Left ventricle myocardium superior (tissue), 1 donor: ENCODE data around the gene ARID1B. TPM values are rescaled to one million over a fixed set of nuclear protein-coding genes. Genes with fewer than 3 reads are reported as not detected.

Source experiments
- ATAC-seq: fragments of 200-7000 bp; cut with Tn5 transposase; one replicate; pipeline ENCODE4 v1.9.1; 2020; ENCODE audit warnings: mild to moderate bottlenecking, moderate library complexity
- DNase-seq: peaks from one replicate; pipeline ENCODE4 v3.0.0-alpha.2; 2020
- intact Hi-C: fragments of 100-400 bp; cut with micrococcal nuclease; formaldehyde crosslinking; loops from one replicate; pipeline ENCODE4 v1.11.0; 2022
- total RNA-seq: library from RNA; stranded (reverse); fragmentation: NEBNext Ultra II Directional; extraction: Animal tissue kit (Norgen Biotek cat#: 25700); gene quantifications from one replicate; pipeline ENCODE4 v1.2.1, GENCODE V29; 2021
- donor health status: DM: no; HTN: yes; CAD: no; lungs with severe emphysema.

Gene ARID1B
- total RNA-seq, 1 donor from 2014 or later: 46.6 TPM

DNA sequence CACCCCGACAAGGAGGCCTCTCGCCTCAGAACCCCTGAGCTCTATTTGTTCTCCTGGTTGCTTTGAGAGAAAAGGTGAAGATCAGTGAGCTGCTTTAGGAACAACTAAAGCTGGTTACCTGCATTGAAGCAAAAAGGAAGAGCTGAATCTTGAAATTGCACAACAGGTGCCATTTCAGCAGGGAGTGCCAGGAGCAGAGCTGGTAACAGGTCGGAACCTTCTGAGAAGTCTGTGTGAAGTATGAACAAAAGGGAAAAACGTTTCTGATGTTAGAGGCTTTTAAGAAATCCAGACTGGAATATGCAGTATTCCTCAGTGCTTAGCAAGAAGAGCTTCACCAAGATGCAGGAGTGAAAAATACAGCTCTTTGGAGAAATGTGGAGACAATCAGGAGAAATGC is 382.2 kb downstream of the ARID1B start:
- intact Hi-C loops: no loop called here
- ATAC-seq (no peak), DNase-seq (no peak)

DNA sequence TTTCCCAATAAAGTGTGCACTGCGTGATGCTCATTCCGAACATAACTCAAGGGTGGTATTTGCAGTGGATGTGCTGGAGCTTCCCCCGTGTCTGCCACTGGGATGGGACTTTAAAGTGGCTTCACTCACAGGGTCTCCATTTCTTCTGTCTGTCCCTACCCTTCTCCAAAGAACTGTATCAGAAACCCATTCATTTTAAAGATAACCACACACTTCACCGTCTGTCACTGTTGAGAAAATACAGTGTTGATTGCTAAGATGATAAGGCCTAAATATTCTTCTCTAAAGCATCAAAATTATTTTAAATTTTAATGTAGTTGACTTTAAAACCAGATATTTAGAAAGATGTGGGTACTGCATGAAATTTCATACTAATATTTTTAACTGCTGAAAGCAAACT is 384.7 kb downstream of the ARID1B start:
- no peak for ATAC-seq
- intact Hi-C loops: no loop called here
- no peak for DNase-seq

DNA sequence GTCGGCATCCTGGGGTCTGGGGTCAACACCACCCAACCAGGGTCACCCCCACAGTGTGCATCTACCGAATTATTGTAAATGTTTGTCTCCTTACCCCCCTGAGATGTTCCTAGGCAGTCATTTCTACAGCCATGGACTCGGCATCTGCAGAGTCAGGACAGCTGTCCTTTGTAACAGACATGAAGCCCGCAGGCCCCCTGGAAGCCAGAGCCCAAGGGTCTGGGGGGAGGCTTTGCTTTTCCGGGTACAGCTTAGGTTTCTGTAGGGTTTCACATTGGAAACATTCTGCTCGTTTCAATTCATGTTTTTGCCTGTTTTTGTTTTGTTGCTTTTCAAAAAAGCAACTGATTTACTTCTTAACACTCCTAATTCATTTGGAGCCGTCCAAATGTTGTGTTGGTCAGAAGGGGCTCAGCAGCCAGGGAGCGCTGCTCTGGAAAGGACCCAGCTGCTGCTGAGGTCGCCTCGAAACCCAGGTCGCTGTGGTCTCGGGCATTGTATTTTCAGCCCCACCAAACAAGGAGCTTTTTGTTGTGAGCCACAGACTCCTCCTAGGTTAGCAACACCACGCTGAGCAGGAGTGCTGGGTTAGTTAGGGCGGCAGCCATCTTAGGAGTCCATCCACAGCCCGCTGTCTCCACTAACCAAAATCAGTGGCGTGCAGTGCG is 385.7 kb downstream of the ARID1B start:
- intact Hi-C loops: no loop called here
- no peak for DNase-seq
- peak; percentile 46 for ATAC-seq

DNA sequence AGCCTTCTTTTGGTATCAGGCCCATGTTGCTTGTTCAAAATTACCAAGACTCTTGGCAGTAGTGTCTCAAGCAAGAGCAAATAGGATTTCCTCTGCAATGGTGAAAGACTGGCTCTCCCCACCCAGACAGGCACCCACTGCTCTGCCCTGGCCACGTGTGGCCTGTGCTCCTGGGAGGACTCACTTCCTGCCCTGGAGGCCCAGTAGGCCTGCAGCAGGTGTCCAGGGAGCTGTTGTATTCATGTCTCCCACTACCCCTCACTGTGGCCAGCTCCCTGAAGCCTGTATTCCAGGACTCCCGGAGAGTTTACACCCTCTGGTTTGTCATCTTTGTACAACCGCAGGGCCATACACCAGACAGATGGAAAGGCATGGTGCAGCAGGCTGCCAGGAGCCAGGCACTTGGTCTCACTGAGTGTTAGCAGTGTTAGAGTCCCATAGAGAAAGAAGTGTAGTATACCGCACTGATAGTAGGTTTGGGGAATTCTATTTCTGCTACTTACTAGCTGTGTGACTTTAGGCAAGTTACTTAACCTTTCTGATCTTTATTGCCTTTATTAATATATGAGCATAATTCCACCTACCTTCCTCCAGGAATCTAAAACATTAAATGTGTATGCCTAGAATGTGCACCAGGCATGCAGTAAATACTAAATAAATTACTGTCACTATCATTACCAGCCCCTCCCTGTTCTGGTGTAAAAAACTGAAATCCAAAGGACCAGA is 386.4 kb downstream of the ARID1B start:
- intact Hi-C loops: no loop called here
- DNase-seq (no peak), ATAC-seq (peak; percentile 24)

DNA sequence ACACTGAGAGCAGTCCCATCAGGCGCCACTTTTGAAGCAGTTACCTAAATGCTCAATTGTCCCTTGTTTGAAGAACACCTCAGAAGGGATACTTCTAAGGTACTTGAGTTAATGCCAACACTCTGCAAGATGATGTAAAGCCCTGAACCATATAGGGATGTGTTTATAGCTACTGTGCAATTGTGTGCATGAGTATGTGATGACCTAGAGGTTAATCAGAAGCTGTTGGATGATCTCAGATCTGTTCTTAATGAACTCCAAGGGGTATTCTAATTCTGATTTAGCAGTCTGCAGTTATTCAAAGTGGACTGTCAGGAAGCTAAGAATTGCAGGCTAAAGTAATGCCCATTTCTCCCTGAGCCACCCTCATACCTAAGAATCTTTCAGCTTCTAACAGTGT is 387.8 kb downstream of the ARID1B start:
- intact Hi-C loops: no loop called here
- no peak for DNase-seq
- ATAC-seq: no peak

DNA sequence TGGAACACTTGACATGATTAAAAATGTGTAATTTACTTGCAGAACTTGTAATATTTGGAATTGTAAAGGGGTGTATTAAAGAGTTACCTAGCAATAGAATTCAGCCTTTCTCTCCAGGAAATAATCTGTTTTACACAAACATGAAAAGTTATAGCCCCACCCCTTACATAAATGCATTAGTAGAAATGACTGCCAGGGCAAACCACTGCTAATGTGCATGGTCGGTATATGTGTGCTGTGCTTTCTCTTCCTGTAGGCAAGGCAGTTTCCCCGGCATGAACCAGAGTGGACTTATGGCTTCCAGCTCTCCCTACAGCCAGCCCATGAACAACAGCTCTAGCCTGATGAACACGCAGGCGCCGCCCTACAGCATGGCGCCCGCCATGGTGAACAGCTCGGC is 389.6 kb downstream of the ARID1B start:
- no peak for DNase-seq
- ATAC-seq: no peak
- intact Hi-C loops: no loop called here

DNA sequence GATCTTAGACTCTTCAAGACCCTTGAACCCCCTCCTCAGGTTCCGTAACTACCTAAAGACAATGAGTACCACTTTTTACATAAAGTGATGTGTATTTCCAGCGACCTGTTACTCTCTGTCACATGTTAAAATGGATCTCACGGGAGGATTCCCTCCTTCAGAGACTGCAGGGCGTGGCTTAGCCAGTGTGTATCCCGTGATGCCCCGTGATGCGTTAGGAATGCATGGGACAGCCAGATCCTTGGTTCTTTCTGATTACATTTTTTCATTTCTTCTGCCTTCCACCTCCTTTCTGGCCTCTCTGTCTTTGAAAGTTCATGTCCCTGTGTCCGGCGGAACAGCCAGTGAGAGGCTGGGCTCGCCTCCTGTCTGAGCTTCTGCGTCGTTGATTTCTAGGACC is 390.7 kb downstream of the ARID1B start:
- no peak for ATAC-seq
- intact Hi-C loops: no loop called here
- DNase-seq: no peak

DNA sequence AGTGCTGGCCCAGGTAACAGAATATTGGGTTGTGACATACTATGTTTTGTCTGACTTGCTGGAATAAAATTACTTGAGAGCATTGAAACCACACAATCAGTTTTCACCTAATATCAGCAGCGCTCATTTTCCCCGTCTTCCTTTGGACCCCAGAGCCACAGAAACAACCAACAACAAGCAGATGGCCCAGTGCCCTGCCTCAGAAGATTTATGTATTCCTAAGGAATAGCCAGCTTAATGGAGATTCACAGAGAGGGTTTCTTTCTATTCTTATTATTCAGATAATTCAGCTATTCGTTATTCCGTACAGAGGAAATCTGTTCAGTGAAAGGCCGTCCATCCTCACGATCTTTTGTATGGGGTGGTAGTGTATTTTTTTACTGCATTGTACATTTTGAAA is 391.3 kb downstream of the ARID1B start:
- ATAC-seq (no peak), DNase-seq (no peak)
- intact Hi-C loops: no loop called here

DNA sequence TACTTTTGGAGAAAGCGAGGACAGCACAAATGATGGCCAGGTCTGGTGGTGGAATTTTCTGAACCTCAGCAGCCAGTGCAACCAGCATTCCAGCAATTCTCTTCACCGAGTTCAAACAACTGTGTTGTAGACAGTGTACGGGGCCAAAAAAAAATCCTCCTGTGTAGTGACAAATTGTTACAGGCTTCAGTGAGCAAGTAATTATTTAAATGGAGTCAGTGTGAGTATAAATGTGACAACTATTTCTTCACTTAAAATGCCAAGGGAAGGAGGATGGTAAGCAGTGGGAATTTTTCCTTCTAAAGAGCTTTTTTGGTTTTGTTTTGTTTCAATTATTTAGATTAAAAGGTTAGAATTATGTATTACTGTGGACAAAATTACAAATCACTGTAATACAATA is 392.0 kb downstream of the ARID1B start:
- no peak for ATAC-seq
- intact Hi-C loops: no loop called here
- DNase-seq: no peak

DNA sequence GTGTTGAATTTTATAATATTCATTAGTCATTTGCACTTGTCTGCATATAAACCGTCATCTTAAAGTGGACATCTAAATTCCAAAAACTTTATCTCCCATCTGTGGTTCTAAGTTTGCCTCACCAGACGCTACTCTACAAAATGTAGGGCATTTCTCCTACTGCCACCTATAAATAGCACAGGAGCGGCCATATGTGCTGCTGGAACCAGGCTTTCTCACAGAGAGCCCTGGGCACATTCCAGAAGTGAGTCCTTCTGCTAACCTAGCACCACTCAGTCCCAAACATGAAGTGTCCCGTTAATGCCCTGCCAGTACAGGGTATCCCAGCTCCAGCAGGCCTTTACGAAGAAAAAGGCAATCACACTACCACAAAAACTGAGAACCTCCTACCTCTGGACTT is 392.5 kb downstream of the ARID1B start:
- DNase-seq (no peak), ATAC-seq (peak; percentile 97)
- intact Hi-C loops: no loop called here

DNA sequence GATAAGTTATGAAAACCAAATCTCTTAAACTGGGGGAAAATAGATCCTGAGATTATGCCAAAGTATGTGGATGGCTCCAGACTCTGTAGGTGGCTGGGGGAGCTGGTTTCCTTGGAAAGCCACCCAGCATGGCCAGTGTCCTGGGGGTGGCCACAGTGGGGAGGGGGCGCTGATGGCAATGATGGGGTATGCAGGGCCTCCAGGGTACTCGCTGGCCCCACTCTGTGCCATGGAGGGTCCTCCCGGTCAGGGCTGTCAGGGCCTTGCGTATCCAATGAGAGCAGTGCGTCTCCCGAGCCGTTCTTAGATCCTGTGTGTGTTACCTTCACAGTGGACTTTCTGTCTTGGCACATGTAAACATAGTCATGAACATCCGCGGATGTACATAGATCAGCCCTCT is 393.4 kb downstream of the ARID1B start:
- intact Hi-C loops: no loop called here
- DNase-seq (no peak), ATAC-seq (no peak)

DNA sequence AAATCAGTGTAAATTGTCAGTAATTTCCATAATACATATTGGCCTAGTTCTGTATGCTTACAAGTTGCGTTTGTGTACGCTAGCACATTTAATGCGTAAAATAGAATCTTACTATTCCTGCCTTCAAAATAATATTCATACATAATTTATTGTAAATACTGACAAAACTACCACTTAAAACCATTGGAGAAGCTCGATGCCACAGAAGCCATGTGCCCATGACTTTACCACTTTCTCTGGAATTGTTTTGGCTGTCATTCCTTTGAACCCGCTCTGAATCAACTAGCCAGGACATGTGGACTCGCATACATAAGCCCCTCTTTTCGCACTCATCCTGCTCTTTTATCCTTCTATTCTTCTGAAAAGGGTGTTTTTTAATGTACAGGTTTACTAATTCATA is 394.6 kb downstream of the ARID1B start:
- no peak for ATAC-seq
- no peak for DNase-seq
- intact Hi-C loops: no loop called here

DNA sequence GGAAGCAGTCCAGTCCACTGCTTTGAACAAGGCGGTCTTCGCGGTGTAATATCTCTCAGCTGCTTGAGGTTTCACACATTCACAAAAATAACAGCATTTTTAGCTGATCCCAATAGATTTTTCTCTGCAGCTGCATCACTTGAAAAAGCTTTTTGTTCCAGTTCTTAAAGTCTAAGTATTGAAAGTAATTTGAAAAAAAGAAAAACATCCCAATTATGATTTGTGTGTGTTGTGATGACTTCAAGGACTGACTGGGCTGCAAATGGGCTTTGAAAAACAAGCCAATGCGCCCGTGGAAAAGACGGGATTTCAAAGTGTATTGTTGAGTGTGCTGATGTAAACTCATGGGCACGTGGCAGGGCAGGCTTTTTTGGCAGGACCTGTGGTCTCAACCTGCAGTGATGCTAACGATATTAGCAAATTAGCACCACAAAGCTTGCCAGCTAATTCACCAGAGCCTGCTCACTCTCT is 395.1 kb downstream of the ARID1B start:
- ATAC-seq: no peak

DNA sequence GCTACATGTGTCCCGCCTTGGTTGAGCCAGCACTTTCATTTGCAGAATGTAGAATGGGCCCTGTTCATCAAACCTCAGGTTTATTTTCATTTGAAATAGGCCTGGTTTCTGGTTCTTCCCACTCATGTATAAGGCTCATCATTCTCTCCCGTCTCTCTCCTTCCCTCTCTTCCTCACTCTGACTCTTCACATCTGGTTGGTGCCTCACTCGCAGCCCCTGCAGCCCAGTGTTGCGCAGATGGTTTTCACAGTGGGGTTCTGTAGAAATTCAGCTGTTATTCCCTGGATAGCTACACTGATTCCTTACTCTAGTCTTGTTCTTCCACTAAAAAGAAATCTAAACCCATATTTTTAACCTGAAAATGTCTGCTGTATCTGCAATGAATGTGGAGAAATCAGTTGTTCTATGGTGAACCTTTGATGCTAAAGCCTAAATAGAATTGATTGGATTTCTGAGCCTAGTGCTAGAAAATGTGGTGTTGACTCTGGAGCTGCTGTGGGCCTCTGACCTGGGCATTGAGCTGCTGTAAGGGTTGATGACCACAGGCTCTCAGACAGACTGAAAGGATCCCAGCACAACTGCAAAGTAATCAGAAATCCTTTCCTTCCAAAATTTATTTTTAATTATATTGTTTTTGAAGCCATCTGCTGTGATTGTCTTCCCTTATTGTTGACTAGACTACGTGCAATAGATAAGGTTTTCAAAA is 395.8 kb downstream of the ARID1B start:
- intact Hi-C loops: no loop called here
- ATAC-seq (no peak), DNase-seq (no peak)

More for the DNA sequence above, 395.1 kb downstream of the ARID1B start:
- DNase-seq: no peak
- intact Hi-C loops: no loop called here

DNA sequence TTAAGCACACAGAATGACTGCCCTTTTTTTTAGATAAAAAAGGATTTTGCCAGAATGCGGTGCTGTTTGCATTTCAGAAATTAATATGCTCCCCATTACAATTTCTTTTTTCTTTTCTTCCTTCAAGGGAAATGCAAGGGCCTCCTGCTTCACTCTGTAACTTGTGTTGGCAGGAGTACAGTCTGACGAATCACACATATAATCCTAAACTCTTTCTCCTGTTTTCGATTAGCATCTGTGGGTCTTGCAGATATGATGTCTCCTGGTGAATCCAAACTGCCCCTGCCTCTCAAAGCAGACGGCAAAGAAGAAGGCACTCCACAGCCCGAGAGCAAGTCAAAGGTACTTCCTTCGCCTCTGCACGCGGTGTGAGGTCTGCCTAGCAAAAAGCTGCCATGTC is 396.6 kb downstream of the ARID1B start:
- ATAC-seq (no peak), DNase-seq (no peak)
- intact Hi-C loops: no loop called here

DNA sequence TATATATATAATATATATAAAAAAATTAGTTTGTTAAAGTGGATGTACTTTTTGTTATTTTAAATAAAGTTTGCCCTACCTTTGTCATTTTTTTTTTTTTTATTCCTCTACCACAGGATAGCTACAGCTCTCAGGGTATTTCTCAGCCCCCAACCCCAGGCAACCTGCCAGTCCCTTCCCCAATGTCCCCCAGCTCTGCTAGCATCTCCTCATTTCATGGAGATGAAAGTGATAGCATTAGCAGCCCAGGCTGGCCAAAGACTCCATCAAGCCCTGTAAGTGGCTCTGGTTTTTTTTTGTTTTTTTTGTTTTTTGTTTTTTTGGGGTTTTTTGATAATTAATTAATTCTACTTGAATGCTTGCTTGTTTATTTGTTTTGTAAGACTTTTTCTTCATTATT is 397.6 kb downstream of the ARID1B start:
- intact Hi-C loops: no loop called here
- ATAC-seq: no peak

DNA sequence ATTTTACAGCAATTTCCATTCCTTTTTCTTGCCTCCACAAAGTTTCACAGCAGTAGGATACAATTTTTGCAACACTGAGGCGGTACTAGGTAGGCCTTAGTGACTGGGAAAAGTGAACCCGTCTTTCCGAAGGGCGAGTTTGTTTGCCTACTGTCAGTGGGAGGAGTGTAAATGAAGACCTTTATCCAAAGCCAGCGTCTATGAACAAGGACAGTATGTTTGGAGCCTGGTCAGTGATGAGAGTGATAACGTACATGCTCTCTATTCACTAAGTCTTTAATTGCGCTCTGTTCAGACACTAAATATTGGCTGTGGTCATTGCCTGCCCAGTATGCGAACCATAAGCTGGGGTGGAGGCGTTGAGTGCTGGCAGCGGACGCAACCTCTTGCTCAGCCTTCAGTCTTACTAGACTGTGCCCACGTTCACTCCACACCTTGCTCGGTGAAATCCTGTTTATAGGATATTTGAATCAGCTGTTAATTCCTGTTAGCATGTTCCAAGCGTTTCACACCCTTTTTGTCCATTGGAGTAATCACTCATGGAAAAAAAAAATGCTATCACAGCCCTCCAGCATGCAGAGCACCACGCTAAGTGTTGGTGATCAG is 400.7 kb downstream of the ARID1B start:
- DNase-seq: no peak
- intact Hi-C loops: no loop called here
- ATAC-seq: no peak

More for the DNA sequence above, 397.6 kb downstream of the ARID1B start:
- no peak for DNase-seq

DNA sequence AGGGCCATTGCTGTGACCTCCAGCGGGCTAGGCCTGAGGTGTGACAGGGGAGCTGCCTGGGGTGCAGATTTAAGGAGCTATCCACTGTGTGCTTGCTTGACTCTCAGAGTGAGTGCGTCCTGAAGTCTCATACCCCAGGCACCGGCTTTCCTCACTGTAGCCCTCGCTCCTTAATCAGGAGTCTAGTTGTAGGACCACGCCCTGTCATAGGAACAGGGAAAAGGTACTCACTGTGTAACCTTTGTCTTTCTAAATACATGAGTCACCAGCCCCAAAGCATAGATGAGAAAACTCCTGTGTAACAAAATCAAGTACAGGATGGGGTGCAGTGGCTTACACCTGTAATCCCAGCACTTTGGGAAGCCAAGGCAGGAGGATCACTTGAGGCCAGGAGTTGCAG is 404.5 kb downstream of the ARID1B start:
- no peak for ATAC-seq
- no peak for DNase-seq
- intact Hi-C loops: loop anchor here (10.0 kb wide), 1 partner anchor 147 kb away; no protein-coding TSS in a partner anchor

DNA sequence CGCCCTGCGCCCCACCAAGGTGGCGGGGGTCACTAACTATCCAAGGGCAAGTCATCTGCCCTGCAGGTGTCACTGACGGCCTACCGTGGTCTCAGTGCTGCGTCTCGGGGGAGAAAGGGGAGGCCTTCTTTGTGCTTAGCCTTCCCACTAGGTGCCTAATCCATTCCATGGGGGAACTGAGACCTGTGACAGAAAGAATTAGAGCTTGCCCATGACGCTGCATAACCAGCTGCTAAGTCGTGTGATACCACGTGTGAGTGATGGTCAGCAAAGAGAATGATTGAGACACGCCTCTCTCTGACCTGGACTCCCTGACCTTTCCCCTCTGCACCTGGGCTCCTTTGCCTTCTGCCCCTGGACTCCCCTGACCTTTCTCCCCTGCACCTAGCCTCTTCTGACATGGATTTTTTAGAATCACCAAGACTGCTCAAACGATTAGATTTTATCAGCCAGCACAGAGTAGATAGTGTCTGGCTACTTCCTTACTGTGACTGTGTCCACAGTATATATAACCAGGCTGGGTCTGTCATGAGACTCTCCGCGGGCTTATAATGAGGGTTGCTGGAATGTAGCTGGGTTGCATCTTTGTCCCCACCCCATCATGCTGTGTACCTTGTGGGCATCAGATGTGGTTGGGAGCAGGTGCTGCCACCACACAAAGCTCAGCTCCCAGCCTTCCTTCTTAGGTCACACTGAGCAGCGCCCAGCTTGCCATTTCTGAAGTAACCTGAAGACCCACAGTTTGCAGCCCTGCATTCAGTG is 405.5 kb downstream of the ARID1B start:
- intact Hi-C loops: loop anchor here (10.0 kb wide), 1 partner anchor 148 kb away; no protein-coding TSS in a partner anchor
- DNase-seq (no peak), ATAC-seq (no peak)
